ENCODE measurements around the gene SCFD2. TPM values are rescaled to one million over a fixed set of nuclear protein-coding genes. Genes with fewer than 3 reads are reported as not detected.

The SCFD2 gene
- total RNA-seq, 2 experiments from 2014 or later = 21.6 to 22.5 TPM

DNA sequence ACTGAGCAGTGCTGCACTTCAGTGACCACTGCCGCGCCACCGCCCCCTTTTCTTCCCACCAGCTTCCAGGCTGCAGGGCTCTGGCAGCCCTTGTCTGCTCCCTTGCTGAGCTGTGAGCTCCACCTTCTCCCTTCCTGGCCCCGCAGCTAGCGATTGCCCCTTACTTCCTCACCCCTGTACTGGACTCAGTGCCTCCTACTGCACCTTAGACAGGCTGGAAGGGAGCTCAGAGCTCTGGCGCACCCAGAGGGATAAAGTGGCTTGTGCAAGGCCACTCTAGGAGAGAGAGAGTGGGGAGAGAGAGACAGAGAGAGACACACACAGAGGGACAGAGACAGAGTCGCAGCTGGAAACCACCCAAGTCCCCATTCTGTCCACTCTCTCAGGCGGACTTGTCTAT is 497.7 kb downstream of the SCFD2 start:
- DNase-seq = no peak
- ChIA-PET CTCF (no interaction called here), POLR2A (interaction anchor here (1.0 kb wide), 1 partner anchor 146 kb away, joined by 3 read pairs; no protein-coding TSS in a partner anchor)
- peaks cover 3% of the 10 kb centered on the region for H3K27me3 Mint-ChIP-seq
- no peak for ATAC-seq
- no peak overlapping the region for H3K27ac Mint-ChIP-seq
- peaks cover 16% of the 10 kb centered on the region for H3K36me3 Mint-ChIP-seq (ENCODE audit: low read depth)
- H3K4me1 Mint-ChIP-seq = no peaks in the 10 kb centered on the region
- no peak overlapping the region for H3K4me3 Mint-ChIP-seq
- H3K9me3 Mint-ChIP-seq (ENCODE audit: low read depth) = no peaks in the 10 kb centered on the region
- intact Hi-C loops (cut with DNase I, micrococcal nuclease) = no loop called here

DNA sequence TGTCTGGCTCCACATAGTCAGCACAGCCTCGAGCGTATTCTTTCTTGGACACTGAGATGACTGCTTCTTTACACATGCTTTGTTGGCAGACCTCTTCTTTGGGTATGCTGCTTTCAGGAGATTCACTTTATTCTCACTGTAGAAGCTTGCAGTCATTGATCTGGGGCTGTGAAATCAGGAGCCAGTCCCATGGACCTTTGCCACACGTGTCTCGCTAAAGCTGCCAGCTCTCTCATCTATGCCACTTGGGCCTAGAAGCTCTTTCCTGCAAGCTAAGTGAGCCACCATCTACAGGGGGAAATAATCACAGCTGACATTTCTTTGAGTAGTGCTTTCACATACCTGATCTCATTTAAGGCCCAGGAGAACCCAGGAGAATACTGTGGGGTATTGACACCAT is 498.7 kb downstream of the SCFD2 start:
- ATAC-seq = no peak
- Mint-ChIP-seq H3K9me3 (ENCODE audit: low read depth) (no peaks in the 10 kb centered on the region), H3K4me3 (no peak overlapping the region), H3K27ac (no peak overlapping the region), H3K27me3 (peaks cover 4% of the 10 kb centered on the region), H3K4me1 (no peaks in the 10 kb centered on the region), H3K36me3 (ENCODE audit: low read depth) (peaks cover 9% of the 10 kb centered on the region)
- no peak for DNase-seq
- CTCF ChIA-PET = no interaction called here
- intact Hi-C loops (cut with DNase I, micrococcal nuclease) = no loop called here
- POLR2A ChIA-PET = no interaction called here

DNA sequence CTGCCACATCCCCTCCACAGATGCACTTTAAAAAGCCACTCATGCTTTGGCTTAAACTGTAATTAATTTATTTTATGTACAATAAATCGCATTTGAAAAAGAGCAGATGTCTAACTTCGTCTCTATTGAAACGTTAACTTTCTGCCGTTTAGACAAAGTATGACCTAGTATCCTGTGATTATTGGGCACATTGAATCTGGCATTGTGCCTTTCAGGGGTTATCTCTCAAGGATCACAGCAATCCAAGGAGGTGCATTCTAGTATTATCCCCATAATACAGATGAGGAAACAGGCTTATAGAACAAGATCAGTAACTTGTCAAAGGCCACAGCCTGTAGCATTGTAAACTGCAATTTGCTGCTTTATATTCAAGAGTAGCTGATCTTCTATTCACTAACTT is 499.1 kb downstream of the SCFD2 start:
- Mint-ChIP-seq H3K27ac (no peak overlapping the region), H3K9me3 (ENCODE audit: low read depth) (no peaks in the 10 kb centered on the region), H3K4me3 (no peak overlapping the region), H3K4me1 (no peaks in the 10 kb centered on the region), H3K27me3 (peaks cover 4% of the 10 kb centered on the region), H3K36me3 (ENCODE audit: low read depth) (peaks cover 9% of the 10 kb centered on the region)
- POLR2A ChIA-PET = no interaction called here
- CTCF ChIA-PET = no interaction called here
- no peak for ATAC-seq
- no peak for DNase-seq
- intact Hi-C loops (cut with DNase I, micrococcal nuclease) = no loop called here

DNA sequence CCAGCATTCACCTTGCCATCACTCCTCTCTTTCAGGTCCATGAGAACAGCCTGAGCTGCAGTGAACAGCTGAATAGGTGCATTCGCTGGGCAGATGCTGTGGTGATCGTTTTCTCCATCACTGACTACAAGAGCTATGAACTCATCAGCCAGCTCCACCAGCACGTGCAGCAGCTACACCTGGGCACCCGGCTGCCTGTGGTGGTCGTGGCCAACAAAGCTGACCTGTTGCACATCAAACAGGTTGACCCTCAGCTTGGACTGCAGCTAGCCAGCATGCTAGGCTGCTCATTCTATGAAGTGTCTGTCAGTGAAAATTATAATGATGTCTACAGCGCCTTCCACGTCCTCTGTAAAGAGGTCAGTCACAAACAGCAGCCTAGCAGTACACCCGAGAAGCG is 500.6 kb downstream of the SCFD2 start:
- Mint-ChIP-seq H3K4me1 (peaks cover 9% of the 10 kb centered on the region), H3K4me3 (no peak overlapping the region), H3K27me3 (peaks cover 16% of the 10 kb centered on the region), H3K36me3 (ENCODE audit: low read depth) (peaks cover 3% of the 10 kb centered on the region), H3K9me3 (ENCODE audit: low read depth) (no peaks in the 10 kb centered on the region), H3K27ac (no peak overlapping the region)
- ChIA-PET POLR2A (no interaction called here), CTCF (interaction anchor here (0.9 to 1.0 kb wide), 2 partner anchors 12 to 16 kb away, joined by 3 read pairs; no protein-coding TSS in a partner anchor)
- DNase-seq = no peak
- ATAC-seq = no peak
- intact Hi-C loops (cut with DNase I, micrococcal nuclease) = no loop called here

DNA sequence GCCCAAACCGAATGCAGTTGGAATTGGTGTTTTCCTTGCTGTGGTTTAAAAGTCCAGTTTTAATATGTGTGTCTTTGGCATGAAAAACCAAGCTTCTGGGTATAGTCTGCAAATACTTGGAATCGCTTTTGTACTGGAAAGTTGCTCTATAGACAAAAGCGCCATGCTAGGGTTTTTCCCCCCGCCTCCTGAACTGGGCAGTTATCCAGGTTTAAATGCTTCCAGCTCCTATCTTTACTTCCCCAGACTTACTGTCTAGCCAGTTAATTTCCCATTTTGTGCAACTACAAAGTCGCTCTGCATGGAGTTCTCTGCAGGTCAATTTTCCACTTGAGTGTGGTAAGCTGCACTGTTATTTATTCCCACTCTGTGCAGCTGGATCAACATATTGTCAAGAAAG is 501.1 kb downstream of the SCFD2 start:
- Mint-ChIP-seq H3K4me1 (peaks cover 9% of the 10 kb centered on the region), H3K4me3 (no peak overlapping the region), H3K9me3 (ENCODE audit: low read depth) (no peaks in the 10 kb centered on the region), H3K27me3 (peaks cover 20% of the 10 kb centered on the region), H3K36me3 (ENCODE audit: low read depth) (peaks cover 3% of the 10 kb centered on the region), H3K27ac (no peak overlapping the region)
- ChIA-PET POLR2A (no interaction called here), CTCF (interaction anchor here (0.7 to 1.0 kb wide), 4 partner anchors 12 to 62 kb away, joined by 3 read pairs; no protein-coding TSS in a partner anchor)
- DNase-seq = no peak
- ATAC-seq = no peak
- intact Hi-C loops (cut with DNase I, micrococcal nuclease) = loop anchor here in 1 of 2 experiments (5.0 kb wide), 2 partner anchors 42 to 1022 kb away; partner anchors contain the start of gene DCUN1D4

DNA sequence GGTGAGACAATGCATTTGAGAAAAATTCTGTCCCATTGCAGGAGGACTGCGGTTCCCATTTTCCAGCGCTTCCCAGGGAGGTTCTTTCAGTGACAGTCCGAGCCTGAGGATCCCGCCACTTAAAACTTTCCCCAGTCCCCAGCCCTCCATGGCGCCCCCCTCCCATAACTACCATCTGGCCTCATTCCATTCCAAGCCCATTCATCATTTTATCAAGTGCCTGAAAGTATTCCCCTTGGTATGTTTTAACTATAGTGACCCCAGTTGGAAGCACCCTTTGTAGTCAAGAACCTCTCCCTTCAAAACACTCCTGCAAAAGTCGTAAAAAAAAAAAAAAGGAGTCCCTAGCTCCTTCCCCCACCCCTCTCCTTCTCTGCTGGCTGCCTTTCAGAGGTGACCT is 502.5 kb downstream of the SCFD2 start:
- POLR2A ChIA-PET = interaction anchor here (0.5 to 0.6 kb wide), 2 partner anchors 9 to 318 kb away, joined by 3 read pairs; no protein-coding TSS in a partner anchor

DNA sequence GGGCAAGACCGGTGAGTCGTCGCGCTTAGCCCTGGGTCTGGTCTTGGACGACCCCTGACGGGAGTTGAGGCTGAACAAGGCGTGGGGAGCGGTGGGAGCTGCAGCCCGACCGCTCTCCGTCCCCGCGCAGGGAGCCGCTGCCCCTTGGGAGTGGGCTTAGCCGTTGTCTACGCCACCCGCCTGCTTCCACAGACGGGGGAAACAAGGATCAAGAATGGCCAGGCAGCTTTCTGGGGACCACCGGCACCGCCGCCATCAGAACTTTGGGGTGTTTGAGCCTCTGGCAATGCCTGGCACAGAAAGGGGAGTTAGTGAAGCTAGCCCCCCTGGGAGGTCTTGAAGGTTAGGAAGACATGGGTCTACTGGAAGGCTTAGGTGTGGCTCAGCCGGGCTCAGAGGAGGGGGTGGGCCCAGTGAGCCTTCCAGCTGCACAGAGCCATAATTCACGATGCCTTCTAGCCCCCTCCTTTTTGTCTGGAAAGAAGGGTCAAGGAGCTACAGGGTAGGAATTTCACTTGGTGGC is 503.2 kb downstream of the SCFD2 start:
- ChIA-PET CTCF (no interaction called here), POLR2A (no interaction called here)
- Mint-ChIP-seq H3K9me3 (ENCODE audit: low read depth) (peaks cover 6% of the 10 kb centered on the region), H3K4me3 (peak overlapping the region; percentile 63), H3K36me3 (ENCODE audit: low read depth) (peaks cover 3% of the 10 kb centered on the region), H3K27ac (no peak overlapping the region), H3K4me1 (peaks cover 9% of the 10 kb centered on the region), H3K27me3 (peaks cover 26% of the 10 kb centered on the region)
- no peak for DNase-seq
- no peak for ATAC-seq
- intact Hi-C loops (cut with DNase I, micrococcal nuclease) = loop anchor here (1.0 to 5.0 kb wide), 5 partner anchors 40 to 1020 kb away; partner anchors contain the start of genes DCUN1D4 (in 1 of the 2) and USP46 (in 1 of the 2)

More for the DNA sequence above, 502.5 kb downstream of the SCFD2 start:
- Mint-ChIP-seq H3K27ac (no peak overlapping the region), H3K9me3 (ENCODE audit: low read depth) (peaks cover 5% of the 10 kb centered on the region), H3K27me3 (peaks cover 26% of the 10 kb centered on the region), H3K4me3 (peak overlapping the region; percentile 63), H3K4me1 (peaks cover 9% of the 10 kb centered on the region), H3K36me3 (ENCODE audit: low read depth) (peaks cover 3% of the 10 kb centered on the region)
- no peak for DNase-seq
- CTCF ChIA-PET = interaction anchor here (0.8 kb wide), 1 partner anchor 1059 kb away, joined by 3 read pairs; no protein-coding TSS in a partner anchor
- intact Hi-C loops (cut with DNase I, micrococcal nuclease) = loop anchor here (2.0 to 5.0 kb wide), 3 partner anchors 41 to 1021 kb away; partner anchors contain the start of gene DCUN1D4 (in 1 of the 2)
- no peak for ATAC-seq

DNA sequence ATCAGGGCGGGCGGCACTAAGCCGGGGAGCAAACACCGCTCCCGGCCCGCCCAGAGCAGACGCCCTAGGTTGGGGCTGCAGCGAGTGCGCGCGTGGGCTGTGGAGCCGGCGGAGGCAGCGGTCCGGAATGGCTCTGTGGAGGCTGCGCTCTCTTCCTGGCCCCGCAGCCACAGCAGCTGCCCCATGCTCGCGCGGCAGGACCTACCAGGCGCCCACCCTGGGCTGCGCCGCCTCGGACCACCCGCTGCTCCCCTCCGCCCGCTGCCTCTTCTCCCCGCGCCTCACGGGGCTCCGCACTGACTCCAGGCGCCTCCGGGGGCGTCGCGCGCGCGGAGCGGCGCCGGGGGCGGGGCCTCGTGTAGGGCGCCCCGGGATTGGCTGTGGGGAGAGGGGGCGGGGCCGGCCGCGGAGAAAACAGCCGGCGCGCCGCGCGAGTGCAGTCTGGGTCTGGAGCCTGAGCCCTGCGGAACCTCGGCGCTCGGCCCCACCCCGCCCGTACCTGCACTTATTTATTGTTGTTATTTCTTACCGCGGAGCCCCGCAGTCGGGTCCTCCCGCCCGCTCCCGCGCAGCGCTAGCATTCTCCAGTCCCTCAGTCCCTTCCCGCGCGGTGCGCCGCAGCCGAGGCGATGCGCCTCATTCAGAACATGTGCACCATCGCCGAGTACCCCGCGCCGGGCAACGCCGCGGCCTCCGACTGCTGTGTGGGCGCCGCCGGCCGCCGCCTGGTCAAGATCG is 503.8 kb downstream of the SCFD2 start, which contains the start of gene RASL11B:
Gene RASL11B (plus strand): TSS at position 439 of the 738 bp plus-strand sequence. CDS start 191 bp downstream, at position 630.
- CTCF ChIA-PET = interaction anchor here (0.8 kb wide), 1 partner anchor 135 kb away, joined by 3 read pairs; no protein-coding TSS in a partner anchor
- Mint-ChIP-seq H3K4me1 (peaks cover 9% of the 10 kb centered on the region), H3K9me3 (ENCODE audit: low read depth) (peaks cover 6% of the 10 kb centered on the region)

DNA sequence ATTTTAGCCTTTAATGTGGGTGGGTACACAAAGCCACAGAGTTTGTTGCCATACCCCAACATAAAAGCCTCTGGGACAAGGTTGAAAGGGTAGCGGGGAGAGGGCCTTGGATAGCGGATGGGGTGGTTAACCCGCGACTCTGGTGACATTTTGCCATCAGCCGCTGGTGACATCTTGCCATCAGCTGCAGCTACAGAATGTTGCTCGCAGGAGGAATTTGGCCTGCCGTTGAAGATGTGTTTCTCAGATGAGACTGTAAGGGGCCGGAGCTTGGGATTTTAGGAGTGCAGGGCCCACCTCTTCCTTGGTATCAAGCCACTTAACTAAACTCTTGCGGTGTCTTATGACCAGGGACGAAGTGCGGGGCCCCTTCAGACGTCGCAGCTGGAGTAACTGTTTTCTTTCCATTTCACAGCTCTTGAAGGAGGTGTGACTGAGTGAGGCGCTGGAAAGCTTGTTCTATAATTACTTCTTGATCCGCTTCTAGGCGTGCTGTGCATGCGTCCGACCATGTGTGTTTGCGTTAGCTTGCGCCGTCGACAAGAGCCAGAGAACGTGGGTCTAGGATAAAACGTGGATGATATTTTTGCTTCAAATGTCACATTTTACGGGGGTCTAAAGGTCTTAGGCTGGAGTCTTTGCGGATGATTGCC is 504.6 kb downstream of the SCFD2 start:
- peaks cover 6% of the 10 kb centered on the region for H3K9me3 Mint-ChIP-seq (ENCODE audit: low read depth)
- intact Hi-C loops (cut with DNase I, micrococcal nuclease) = loop anchor here in 1 of 2 experiments (5.0 kb wide), 2 partner anchors 39 to 1019 kb away; partner anchors contain the start of gene DCUN1D4
- ChIA-PET POLR2A (no interaction called here), CTCF (interaction anchor here (0.8 kb wide), 1 partner anchor 135 kb away, joined by 3 read pairs; no protein-coding TSS in a partner anchor)
- H3K4me3 Mint-ChIP-seq = peak overlapping the region; percentile 63
- H3K36me3 Mint-ChIP-seq (ENCODE audit: low read depth) = peaks cover 3% of the 10 kb centered on the region
- peak; percentile 14 for DNase-seq
- H3K27me3 Mint-ChIP-seq = peaks cover 36% of the 10 kb centered on the region
- ATAC-seq = no peak
- H3K27ac Mint-ChIP-seq = peak overlapping the region; percentile 73
- H3K4me1 Mint-ChIP-seq = peaks cover 9% of the 10 kb centered on the region

More for the DNA sequence above, 503.8 kb downstream of the SCFD2 start, which contains the start of gene RASL11B:
- peak within 1 kb of the TSS; percentile 73 for H3K27ac Mint-ChIP-seq
- intact Hi-C loops (cut with DNase I, micrococcal nuclease) = loop anchor here (1.0 to 5.0 kb wide), 5 partner anchors 40 to 1020 kb away; partner anchors contain the start of genes DCUN1D4 (in 1 of the 2) and USP46 (in 1 of the 2)
- POLR2A ChIA-PET = no interaction called here
- H3K4me3 Mint-ChIP-seq = peak within 1 kb of the TSS; percentile 63
- H3K27me3 Mint-ChIP-seq = peaks cover 30% of the 10 kb centered on the region
- ATAC-seq = peak; percentile 99
- DNase-seq = peak; percentile 91
- peaks cover 3% of the 10 kb centered on the region for H3K36me3 Mint-ChIP-seq (ENCODE audit: low read depth)

DNA sequence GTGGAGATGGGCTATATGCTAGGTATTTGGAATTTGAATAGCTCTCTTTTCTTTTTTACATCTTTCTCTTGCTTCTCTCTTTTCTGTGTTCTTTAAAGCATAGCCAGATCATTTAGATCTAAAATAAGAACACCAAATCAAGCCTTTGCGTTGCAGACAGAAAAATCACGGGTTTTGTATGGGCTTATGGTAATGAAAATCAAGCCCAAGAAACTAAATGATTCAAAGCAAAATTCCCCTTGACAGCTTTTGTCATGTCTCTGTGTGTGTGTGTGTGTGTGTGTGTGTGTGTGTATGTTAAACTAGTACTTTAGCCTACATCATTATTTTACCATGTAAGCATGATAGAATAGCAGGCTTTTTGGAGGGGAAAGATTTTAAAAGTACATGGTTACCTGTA is 505.5 kb downstream of the SCFD2 start:
- no peak for ATAC-seq
- Mint-ChIP-seq H3K9me3 (ENCODE audit: low read depth) (peaks cover 6% of the 10 kb centered on the region), H3K4me1 (peaks cover 11% of the 10 kb centered on the region), H3K4me3 (no peak overlapping the region), H3K36me3 (ENCODE audit: low read depth) (peaks cover 3% of the 10 kb centered on the region), H3K27me3 (peaks cover 37% of the 10 kb centered on the region), H3K27ac (no peak overlapping the region)
- ChIA-PET POLR2A (interaction anchor here (0.6 kb wide), 1 partner anchor 273 kb away, joined by 3 read pairs; no protein-coding TSS in a partner anchor), CTCF (interaction anchor here (0.8 to 1.2 kb wide), 2 partner anchors 16 to 1047 kb away, joined by 3 read pairs; no protein-coding TSS in a partner anchor)
- intact Hi-C loops (cut with DNase I, micrococcal nuclease) = loop anchor here in 1 of 2 experiments (5.0 kb wide), 2 partner anchors 38 to 1018 kb away; partner anchors contain the start of gene DCUN1D4
- DNase-seq = no peak

DNA sequence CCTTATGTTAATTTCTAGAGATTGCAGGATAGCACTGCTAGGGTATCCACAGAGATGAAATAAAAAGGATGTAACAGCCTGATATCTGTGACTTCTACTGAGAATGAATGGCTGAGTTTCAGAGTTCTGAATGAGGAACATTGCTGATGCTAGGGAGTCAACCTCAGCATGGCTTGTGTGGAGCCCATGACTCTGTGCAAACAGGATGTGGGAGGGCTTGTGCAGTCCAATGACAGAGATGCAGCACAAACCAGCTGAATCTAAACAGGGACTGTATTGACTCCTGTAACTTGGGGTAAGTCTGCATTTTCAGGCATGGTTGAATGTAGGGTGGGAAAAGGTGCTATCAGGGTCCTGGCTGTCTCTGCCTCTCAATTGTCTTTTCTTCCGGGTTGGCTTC is 509.1 kb downstream of the SCFD2 start:
- H3K36me3 Mint-ChIP-seq (ENCODE audit: low read depth) = no peaks in the 10 kb centered on the region
- peak; percentile 36 for ATAC-seq
- intact Hi-C loops (cut with DNase I, micrococcal nuclease) = no loop called here
- POLR2A ChIA-PET = no interaction called here
- H3K27me3 Mint-ChIP-seq = peaks cover 34% of the 10 kb centered on the region
- H3K27ac Mint-ChIP-seq = no peak overlapping the region
- peaks cover 6% of the 10 kb centered on the region for H3K9me3 Mint-ChIP-seq (ENCODE audit: low read depth)
- DNase-seq = peak; percentile 22
- H3K4me1 Mint-ChIP-seq = peaks cover 13% of the 10 kb centered on the region
- CTCF ChIA-PET = no interaction called here
- H3K4me3 Mint-ChIP-seq = no peak overlapping the region
